Measurements from ENCODE around the gene TPM4. TPM values are rescaled to one million over a fixed set of nuclear protein-coding genes. Genes with fewer than 3 reads are reported as not detected.

TPM4 gene
- total and polyA plus RNA-seq, 7 donors: 24.3 to 57.3 (median 40.8) TPM

DNA sequence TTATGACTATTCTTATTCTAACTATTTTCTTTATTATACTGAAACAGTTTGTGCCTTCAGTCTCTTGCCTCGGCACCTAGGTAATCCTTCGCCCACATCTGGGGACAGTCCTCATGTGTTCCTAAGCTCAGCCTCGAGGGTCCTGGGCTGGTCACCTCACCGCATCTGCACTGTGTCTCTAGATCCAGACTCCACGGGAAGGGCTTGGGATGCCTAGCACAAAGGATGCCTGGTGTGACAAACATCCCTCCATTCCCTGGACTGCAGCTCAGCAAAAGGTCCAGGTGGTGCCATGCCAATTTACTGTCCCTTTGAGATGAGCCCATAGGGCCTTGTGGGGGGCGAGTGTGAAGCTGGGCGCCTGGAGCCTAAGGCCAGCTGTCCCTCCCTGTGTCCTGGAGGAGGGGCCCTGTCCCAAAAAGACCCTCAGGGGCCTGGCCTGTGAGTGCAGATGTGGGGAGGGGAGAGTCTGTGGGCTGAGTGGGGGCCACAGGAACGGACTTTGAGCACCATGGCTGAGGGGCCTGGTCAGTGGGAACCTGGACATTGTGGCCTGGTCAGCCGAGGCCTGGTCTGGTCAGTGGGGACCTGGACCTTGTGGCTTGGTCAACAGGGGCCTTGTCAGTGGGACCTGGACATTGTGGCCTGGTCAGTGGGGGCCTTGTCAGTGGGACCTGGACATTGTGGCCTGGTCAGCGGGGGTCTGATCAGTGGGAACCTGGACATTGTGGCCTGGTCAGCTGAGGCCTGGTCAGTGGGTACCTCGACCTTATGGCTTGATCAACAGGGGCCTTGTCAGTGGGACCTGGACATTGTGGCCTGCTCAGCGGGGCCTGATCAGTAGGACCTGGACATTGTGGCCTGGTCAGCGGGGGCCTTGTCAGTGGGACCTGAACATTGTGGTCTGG, 45.1 kb upstream of the TPM4 start:
- Histone ChIP-seq H3K27ac (no peak overlapping the region), H3K4me1 (no peaks in the 10 kb centered on the region), H3K9me3 (no peaks in the 10 kb centered on the region), H3K27me3 (ENCODE audit: insufficient read depth in 3 of 3, low read length in 2 of 3) (peaks cover 0 to 5% (median 0%) of the 10 kb centered on the region in 3 donors), H3K36me3 (ENCODE audit: insufficient read depth in 1 of 2, low read depth in 1 of 2) (no peaks in the 10 kb centered on the region), H3K4me3 (no peak overlapping the region)
- WGBS, 3 donors: 85 to 87% (median 85%) methylated on average over 13 of the region's 13 CpGs
- DNase-seq (no peak), ATAC-seq (no peak)
- TF ChIP-seq, protein P1, sequence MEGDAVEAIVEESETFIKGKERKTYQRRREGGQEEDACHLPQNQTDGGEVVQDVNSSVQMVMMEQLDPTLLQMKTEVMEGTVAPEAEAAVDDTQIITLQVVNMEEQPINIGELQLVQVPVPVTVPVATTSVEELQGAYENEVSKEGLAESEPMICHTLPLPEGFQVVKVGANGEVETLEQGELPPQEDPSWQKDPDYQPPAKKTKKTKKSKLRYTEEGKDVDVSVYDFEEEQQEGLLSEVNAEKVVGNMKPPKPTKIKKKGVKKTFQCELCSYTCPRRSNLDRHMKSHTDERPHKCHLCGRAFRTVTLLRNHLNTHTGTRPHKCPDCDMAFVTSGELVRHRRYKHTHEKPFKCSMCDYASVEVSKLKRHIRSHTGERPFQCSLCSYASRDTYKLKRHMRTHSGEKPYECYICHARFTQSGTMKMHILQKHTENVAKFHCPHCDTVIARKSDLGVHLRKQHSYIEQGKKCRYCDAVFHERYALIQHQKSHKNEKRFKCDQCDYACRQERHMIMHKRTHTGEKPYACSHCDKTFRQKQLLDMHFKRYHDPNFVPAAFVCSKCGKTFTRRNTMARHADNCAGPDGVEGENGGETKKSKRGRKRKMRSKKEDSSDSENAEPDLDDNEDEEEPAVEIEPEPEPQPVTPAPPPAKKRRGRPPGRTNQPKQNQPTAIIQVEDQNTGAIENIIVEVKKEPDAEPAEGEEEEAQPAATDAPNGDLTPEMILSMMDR (IDR thresholded peaks at IDR 0.05): no peak
- intact Hi-C loops (cut with DNase I): no loop called here

DNA sequence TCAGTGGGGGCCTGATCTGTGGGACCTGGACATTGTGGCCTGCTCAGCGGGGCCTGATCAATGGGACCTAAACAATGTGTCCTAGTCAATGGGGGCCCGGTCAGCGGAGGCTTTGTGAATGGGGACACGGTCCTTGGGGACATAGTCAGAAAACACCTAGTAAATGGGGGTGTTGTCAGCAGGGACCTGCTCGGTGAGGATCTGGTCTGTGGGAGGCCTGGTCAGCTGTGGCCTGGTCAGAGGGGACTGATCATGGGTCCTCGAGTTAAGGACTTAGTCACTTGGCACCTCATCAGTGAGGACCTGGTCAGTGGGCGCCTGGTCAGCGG, 44.5 kb upstream of the TPM4 start:
- DNase-seq (no peak), ATAC-seq (no peak)
- no peaks in the 10 kb centered on the region for H3K4me1 ChIP-seq
- no peaks in the 10 kb centered on the region for H3K9me3 ChIP-seq
- 93 to 95% (median 95%) methylated on average over 8 of the region's 8 CpGs for WGBS, 3 donors
- peaks cover 0 to 5% (median 0%) of the 10 kb centered on the region in 3 donors for H3K27me3 ChIP-seq (ENCODE audit: insufficient read depth in 3 of 3, low read length in 2 of 3)
- intact Hi-C loops (cut with DNase I): no loop called here
- H3K36me3 ChIP-seq (ENCODE audit: insufficient read depth in 1 of 2, low read depth in 1 of 2): no peaks in the 10 kb centered on the region
- no peak overlapping the region for H3K27ac ChIP-seq
- H3K4me3 ChIP-seq: no peak overlapping the region
- TF ChIP-seq, protein P1 (IDR thresholded peaks at IDR 0.05): no peak

DNA sequence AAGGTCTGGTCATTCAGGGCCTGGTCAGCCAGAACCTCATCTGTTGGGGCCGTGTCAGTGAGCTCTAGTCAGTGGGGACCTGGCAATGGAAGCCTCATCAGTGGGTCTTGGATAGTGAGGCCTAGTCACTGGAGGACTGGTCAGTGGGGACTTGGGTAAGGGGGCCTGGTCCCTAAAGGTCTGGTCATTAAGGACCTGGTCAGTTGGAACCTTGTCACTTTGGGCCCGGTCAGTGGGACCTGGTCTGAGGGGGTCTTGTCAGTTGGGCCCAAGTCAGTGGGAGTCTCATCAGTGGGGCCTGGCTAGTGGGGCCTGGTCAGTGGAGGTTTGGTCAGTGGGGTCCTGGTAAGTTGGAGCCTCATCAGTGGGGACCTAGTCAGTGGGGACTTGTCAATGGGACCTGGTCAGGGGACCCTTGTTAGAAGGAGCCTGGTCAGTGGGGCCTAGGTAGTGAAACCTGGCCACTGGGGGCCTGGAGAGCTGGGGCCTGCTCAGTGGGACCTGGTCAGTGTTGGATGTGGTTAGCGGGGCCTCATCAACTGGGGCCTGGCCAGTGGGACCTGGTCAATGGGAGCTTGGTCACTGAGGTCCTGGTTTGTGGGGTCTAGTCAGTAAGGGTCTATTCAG, 43.7 kb upstream of the TPM4 start:
- 89 to 100% (median 97%) methylated on average over 3 of the region's 3 CpGs for WGBS, 3 donors
- H3K27ac ChIP-seq: no peak overlapping the region
- DNase-seq: no peak

DNA sequence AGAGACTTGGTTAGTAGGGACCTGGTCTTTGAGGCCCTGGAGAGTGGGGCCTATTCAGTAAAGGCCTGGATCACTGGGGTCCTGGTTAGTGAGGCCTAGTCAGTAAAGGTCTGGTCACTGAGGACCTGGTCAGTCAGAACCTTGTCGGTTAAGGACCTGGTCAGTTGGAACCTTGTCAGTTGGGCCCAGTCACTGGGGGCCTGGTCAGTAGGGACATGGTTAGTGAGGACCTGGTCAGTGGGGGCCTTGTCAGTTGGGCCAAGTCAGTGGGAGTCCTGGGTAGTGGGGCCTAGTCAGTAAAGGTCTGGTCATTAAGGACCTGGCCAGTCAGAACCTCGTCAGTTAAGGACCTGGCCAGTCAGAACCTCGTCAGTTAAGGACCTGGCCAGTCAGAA, 43.2 kb upstream of the TPM4 start:
- H3K36me3 ChIP-seq (ENCODE audit: insufficient read depth in 1 of 2, low read depth in 1 of 2): no peaks in the 10 kb centered on the region
- peaks cover 0 to 5% (median 0%) of the 10 kb centered on the region in 3 donors for H3K27me3 ChIP-seq (ENCODE audit: insufficient read depth in 3 of 3, low read length in 2 of 3)
- H3K27ac ChIP-seq: no peak overlapping the region
- intact Hi-C loops (cut with DNase I): no loop called here
- no peak for DNase-seq
- 89 to 98% (median 96%) methylated on average over 3 of the region's 3 CpGs for WGBS, 3 donors
- ATAC-seq: no peak
- no peaks in the 10 kb centered on the region for H3K4me1 ChIP-seq
- no peak overlapping the region for H3K4me3 ChIP-seq
- TF ChIP-seq, protein P1 (IDR thresholded peaks at IDR 0.05): no peak
- no peaks in the 10 kb centered on the region for H3K9me3 ChIP-seq

More for the DNA sequence above, 43.7 kb upstream of the TPM4 start:
- H3K9me3 ChIP-seq: no peaks in the 10 kb centered on the region
- no peaks in the 10 kb centered on the region for H3K36me3 ChIP-seq (ENCODE audit: insufficient read depth in 1 of 2, low read depth in 1 of 2)
- TF ChIP-seq, protein P1 (IDR thresholded peaks at IDR 0.05): no peak
- no peaks in the 10 kb centered on the region for H3K4me1 ChIP-seq
- H3K4me3 ChIP-seq: no peak overlapping the region
- intact Hi-C loops (cut with DNase I): no loop called here
- no peak for ATAC-seq
- H3K27me3 ChIP-seq (ENCODE audit: insufficient read depth in 3 of 3, low read length in 2 of 3): peaks cover 0 to 5% (median 0%) of the 10 kb centered on the region in 3 donors
